Caco-2 (cell line): ENCODE results near the gene SF3A2. TPM values are rescaled to one million over a fixed set of nuclear protein-coding genes. Genes with fewer than 3 reads are reported as not detected.
A peak's percentile ranks its signal among the peaks of the same experiment; 100 is the strongest.

ENCODE experiments used
- BruUV-seq: library from RNA; stranded (reverse); fragments of 400-500 nt; replicated peaks from 2 replicates; lab custom pipeline; 2021; lab: Mats Ljungman, UMichigan
- CTCF ChIA-PET: fragments of 300-600 bp; sonication (Branson Sonifier 250); formaldehyde crosslinking; loops from one replicate; lab custom pipeline; 2022; ENCODE audit warnings: antibody characterized with exemption; lab: Charles Lee
- POLR2A ChIA-PET: fragments of 300-600 bp; sonication (Branson Sonifier 250); formaldehyde crosslinking; loops from one replicate; lab custom pipeline; 2022; ENCODE audit warnings: antibody characterized with exemption; lab: Charles Lee
- DNase-seq, 2 experiments: peaks; one replicate each; pipeline versions ENCODE4 v3.0.0 to v3.0.0-alpha.2; 2020 to 2022
- H3K27me3 ChIP-seq: replicated peaks from 2 replicates; pipeline ENCODE4 v1.6.0; 2011; ENCODE audit warnings: low read length; ENCODE audit not compliant: control insufficient read depth, insufficient read depth
- H3K36me3 ChIP-seq: 2 replicates; pipeline ENCODE4 v1.5.1; 2011; ENCODE audit warnings: low read length; ENCODE audit not compliant: control insufficient read depth, insufficient read depth
- H3K4me1 ChIP-seq: fragments of 250-450 bp; sonication (Bioruptor Pico); 2 replicates; pipeline ENCODE4 v1.5.1; 2020; ENCODE audit warnings: mild to moderate bottlenecking
- H3K4me3 ChIP-seq: 2 replicates; pipeline ENCODE4 v1.5.1; 2011; ENCODE audit warnings: low read depth, mild to moderate bottlenecking, control low read depth, low read length
- H3K9me3 ChIP-seq: fragments of 250-450 bp; sonication (Bioruptor Pico); 2 replicates; pipeline ENCODE4 v1.5.1; 2020; ENCODE audit warnings: mild to moderate bottlenecking, moderate library complexity
- H3K27ac Mint-ChIP-seq: one replicate; pipeline ENCODE4 v1.8.0; 2022; ENCODE audit warnings: mixed read lengths; ENCODE audit not compliant: unreplicated experiment
- H3K27me3 Mint-ChIP-seq: one replicate; pipeline ENCODE4 v1.8.0; 2022; ENCODE audit warnings: mixed read lengths; ENCODE audit not compliant: insufficient read depth, unreplicated experiment
- H3K36me3 Mint-ChIP-seq: one replicate; pipeline ENCODE4 v1.8.0; 2022; ENCODE audit warnings: mild to moderate bottlenecking, mixed read lengths; ENCODE audit not compliant: insufficient read depth, unreplicated experiment
- H3K4me1 Mint-ChIP-seq: one replicate; pipeline ENCODE4 v1.8.0; 2022; ENCODE audit warnings: low read depth, mixed read lengths; ENCODE audit not compliant: unreplicated experiment
- H3K4me3 Mint-ChIP-seq: one replicate; pipeline ENCODE4 v1.8.0; 2022; ENCODE audit warnings: mild to moderate bottlenecking, moderate library complexity, mixed read lengths; ENCODE audit not compliant: unreplicated experiment
- H3K9me3 Mint-ChIP-seq: one replicate; pipeline ENCODE4 v1.8.0; 2022; ENCODE audit warnings: mixed read lengths; ENCODE audit not compliant: unreplicated experiment
- intact Hi-C: fragments of 100-400 bp; cut with micrococcal nuclease; formaldehyde crosslinking; loops from one replicate; pipeline ENCODE4 v1.10.0; 2022; ENCODE audit not compliant: unreplicated experiment
- total RNA-seq: library from RNA; stranded (reverse); gene quantifications from 2 replicates; pipeline ENCODE4 v1.2.3, GENCODE V29; 2022
- TF ChIP-seq, protein P1 (sequence below), 2 experiments: fragments of 200-600 bp in 1 of 2; IDR thresholded peaks; 1 replicate in 1 of 2; 2 replicates in 1 of 2; pipeline versions ENCODE4 v1.5.1 to v1.8.0; 2011 to 2022; ENCODE audit warnings: antibody characterized with exemption in 1 of 2, control low read depth in 1 of 2, inconsistent platforms in 1 of 2, low read depth in 1 of 2, low read length in 1 of 2, mild to moderate bottlenecking in 1 of 2, moderate library complexity in 1 of 2; ENCODE audit not compliant: insufficient read depth in 1 of 2, severe bottlenecking in 1 of 2, unreplicated experiment in 1 of 2

Gene SF3A2
- total RNA-seq, 1 experiment from 2014 or later: 129 TPM

DNA sequence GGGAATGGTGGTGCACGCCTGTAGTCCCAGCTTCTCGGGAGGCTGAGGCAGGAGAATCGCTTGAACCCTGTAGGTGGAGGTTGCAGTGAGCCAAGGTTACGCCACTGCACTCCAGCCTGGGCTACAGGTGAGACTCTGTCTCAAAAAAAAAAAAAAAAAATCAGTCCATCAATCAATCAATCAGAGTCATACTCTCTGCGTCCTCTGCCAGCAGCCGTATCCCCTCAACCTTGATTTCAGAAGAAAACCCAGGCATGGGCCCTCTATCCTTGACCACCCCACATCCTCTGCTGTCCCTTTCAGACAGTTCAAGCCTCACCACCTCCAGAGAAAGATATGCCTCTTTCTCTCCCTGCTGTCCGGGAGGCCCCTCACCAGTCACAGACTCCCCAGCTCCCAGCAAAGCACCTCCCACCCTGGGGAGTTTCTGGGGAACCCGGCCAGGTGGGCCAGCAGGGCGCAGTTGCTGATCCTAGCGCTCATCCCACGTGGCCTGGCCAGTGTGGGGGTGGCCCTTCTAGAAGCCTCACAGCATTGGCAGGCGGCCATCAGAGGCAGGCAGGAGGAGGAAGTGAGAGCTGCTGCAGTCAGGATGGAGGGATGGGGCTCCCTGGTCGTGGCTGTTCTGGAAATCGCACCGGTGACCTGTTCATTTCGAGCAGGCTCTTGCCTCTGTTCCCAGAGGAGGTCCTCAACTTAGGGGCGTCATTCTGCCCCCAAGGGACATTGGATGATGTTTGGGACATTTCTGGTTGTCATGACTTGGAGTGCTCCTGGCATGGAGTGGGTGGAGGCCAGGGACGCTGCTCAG lies 29.8 kb downstream of the SF3A2 start:
- CTCF ChIA-PET: no interaction called here
- H3K27me3 Mint-ChIP-seq: no peaks in the 10 kb centered on the region
- no peaks in the 10 kb centered on the region for H3K4me1 Mint-ChIP-seq

DNA sequence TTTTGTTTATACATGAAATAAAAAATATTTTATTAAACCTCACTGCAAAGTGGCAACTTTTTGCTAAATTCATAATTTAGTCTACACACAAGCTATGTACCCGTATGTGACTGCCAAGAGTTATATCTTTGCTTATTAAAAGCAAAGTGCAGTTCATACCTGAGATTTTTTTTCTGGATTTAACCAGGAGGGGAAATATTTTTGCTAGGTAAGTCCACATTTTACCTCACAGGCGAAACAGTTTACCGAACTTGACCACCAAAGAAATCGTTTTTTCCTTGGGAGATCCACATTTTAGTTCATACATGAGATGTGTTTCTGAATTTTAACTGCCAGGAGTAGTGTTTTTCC lies 31.8 kb downstream of the SF3A2 start:
- peaks cover 45% of the 10 kb centered on the region for H3K36me3 Mint-ChIP-seq
- peak overlapping the region; percentile 88 for H3K4me3 ChIP-seq
- POLR2A ChIA-PET: no interaction called here

More for the DNA sequence above, 29.8 kb downstream of the SF3A2 start:
- BruUV-seq: no TSS peak
- no peak for DNase-seq
- Histone ChIP-seq H3K9me3 (no peaks in the 10 kb centered on the region), H3K27me3 (no peaks in the 10 kb centered on the region), H3K36me3 (no peaks in the 10 kb centered on the region), H3K4me1 (peaks cover 3% of the 10 kb centered on the region; the same call in 1 of the 2 replicates), H3K4me3 (no peak overlapping the region)
- H3K9me3 Mint-ChIP-seq: no peaks in the 10 kb centered on the region
- POLR2A ChIA-PET: no interaction called here
- peaks cover 24% of the 10 kb centered on the region for H3K36me3 Mint-ChIP-seq
- TF ChIP-seq, protein P1, sequence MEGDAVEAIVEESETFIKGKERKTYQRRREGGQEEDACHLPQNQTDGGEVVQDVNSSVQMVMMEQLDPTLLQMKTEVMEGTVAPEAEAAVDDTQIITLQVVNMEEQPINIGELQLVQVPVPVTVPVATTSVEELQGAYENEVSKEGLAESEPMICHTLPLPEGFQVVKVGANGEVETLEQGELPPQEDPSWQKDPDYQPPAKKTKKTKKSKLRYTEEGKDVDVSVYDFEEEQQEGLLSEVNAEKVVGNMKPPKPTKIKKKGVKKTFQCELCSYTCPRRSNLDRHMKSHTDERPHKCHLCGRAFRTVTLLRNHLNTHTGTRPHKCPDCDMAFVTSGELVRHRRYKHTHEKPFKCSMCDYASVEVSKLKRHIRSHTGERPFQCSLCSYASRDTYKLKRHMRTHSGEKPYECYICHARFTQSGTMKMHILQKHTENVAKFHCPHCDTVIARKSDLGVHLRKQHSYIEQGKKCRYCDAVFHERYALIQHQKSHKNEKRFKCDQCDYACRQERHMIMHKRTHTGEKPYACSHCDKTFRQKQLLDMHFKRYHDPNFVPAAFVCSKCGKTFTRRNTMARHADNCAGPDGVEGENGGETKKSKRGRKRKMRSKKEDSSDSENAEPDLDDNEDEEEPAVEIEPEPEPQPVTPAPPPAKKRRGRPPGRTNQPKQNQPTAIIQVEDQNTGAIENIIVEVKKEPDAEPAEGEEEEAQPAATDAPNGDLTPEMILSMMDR (IDR thresholded peaks at IDR 0.05; ENCODE audit: insufficient read depth in 1 of 2, low read depth in 1 of 2, low read length in 1 of 2, severe bottlenecking in 1 of 2, unreplicated experiment in 1 of 2): no peak
- H3K27ac Mint-ChIP-seq: no peak overlapping the region
- intact Hi-C loops: no loop called here
- H3K4me3 Mint-ChIP-seq: no peak overlapping the region

DNA sequence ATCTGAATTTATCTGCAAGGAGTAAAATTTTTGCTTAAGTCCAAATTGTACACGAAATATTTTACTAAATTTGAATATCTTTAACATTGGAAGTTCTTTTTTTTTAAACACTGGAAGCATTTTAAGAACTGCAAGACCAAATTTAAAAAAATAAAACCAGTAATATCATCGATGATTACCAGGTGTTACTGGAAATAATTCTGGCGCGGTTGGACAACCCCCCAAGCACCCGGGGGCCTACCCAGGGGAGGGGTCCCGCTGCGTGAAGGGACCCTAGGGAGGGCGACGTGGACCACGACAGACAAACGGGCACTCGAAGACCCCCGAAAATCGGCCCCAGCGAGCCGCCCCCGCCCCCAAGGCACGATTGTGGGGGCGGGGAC lies 32.2 kb downstream of the SF3A2 start:
- ChIA-PET POLR2A (no interaction called here), CTCF (no interaction called here)
- H3K9me3 Mint-ChIP-seq: no peaks in the 10 kb centered on the region
- Histone ChIP-seq H3K36me3 (peaks cover 5% of the 10 kb centered on the region), H3K4me3 (peak overlapping the region; percentile 88), H3K27me3 (no peaks in the 10 kb centered on the region), H3K4me1 (peaks cover 7% of the 10 kb centered on the region; the same call in 1 of the 2 replicates), H3K9me3 (no peaks in the 10 kb centered on the region)
- peaks cover 49% of the 10 kb centered on the region for H3K36me3 Mint-ChIP-seq
- DNase-seq: no peak
- H3K4me1 Mint-ChIP-seq: no peaks in the 10 kb centered on the region
- H3K27ac Mint-ChIP-seq: peak overlapping the region; percentile 93
- H3K4me3 Mint-ChIP-seq: peak overlapping the region; percentile 82
- intact Hi-C loops: loop anchor here (2.0 kb wide), 1 partner anchor 32 kb away; the partner anchor contains the start of genes PLEKHJ1 and SF3A2
- no peaks in the 10 kb centered on the region for H3K27me3 Mint-ChIP-seq
- BruUV-seq: no TSS peak
- TF ChIP-seq, protein P1 (IDR thresholded peaks at IDR 0.05; ENCODE audit: insufficient read depth in 1 of 2, low read depth in 1 of 2, low read length in 1 of 2, severe bottlenecking in 1 of 2, unreplicated experiment in 1 of 2): no peak

More for the DNA sequence above, 31.8 kb downstream of the SF3A2 start:
- BruUV-seq: no TSS peak
- H3K9me3 ChIP-seq: no peaks in the 10 kb centered on the region
- CTCF ChIA-PET: no interaction called here
- intact Hi-C loops: loop anchor here (2.0 kb wide), 1 partner anchor 32 kb away; the partner anchor contains the start of genes PLEKHJ1 and SF3A2
- Mint-ChIP-seq H3K4me3 (peak overlapping the region; percentile 82), H3K27ac (peak overlapping the region; percentile 93), H3K9me3 (no peaks in the 10 kb centered on the region), H3K4me1 (no peaks in the 10 kb centered on the region), H3K27me3 (no peaks in the 10 kb centered on the region)
- TF ChIP-seq, protein P1 (IDR thresholded peaks at IDR 0.05; ENCODE audit: insufficient read depth in 1 of 2, low read depth in 1 of 2, low read length in 1 of 2, severe bottlenecking in 1 of 2, unreplicated experiment in 1 of 2): no peak
- no peak for DNase-seq
- peaks cover 7% of the 10 kb centered on the region; the same call in 1 of the 2 replicates for H3K4me1 ChIP-seq
- no peaks in the 10 kb centered on the region for H3K27me3 ChIP-seq
- peaks cover 3% of the 10 kb centered on the region for H3K36me3 ChIP-seq
